Stomach (tissue), 4 donors: ENCODE data around the gene TEX47.

Experiments
- CTCF ChIP-seq, 7 experiments: fragments of 450-650 bp in 4 of 7; fragments of 200-600 bp in 3 of 7; sonication (generic) in 3 of 7; IDR thresholded peaks; one replicate each; pipeline ENCODE4 v1.5.1; 2016 to 2019; ENCODE audit warnings: antibody characterized with exemption in 7 of 7, control low read depth in 2 of 7, mild to moderate bottlenecking in 1 of 7
- EP300 ChIP-seq: sonication (generic); formaldehyde crosslinking; IDR thresholded peaks from one replicate; pipeline ENCODE4 v1.6.1; 2017; ENCODE audit warnings: antibody characterized with exemption

DNA sequence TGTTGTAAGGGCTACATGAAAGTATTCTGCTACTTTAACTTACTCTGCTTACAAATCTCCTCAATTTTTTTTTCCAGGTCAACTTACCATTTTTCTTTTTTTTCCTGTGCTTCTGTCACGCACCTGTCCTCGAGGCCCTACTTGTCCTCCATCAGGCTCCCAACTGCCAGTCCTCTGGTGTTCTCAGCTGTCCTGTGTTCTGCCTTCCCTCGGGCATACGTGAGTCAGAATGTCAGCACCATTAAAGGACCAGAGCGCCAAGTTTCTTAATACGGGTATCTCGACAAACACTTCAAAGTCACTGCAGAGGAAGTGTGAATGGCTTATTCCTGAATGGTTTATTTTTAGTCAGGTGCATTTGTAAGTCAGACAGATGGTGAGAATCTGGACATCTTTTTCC is at the start of gene TEX47:
- no peak for TF ChIP-seq CTCF (IDR thresholded peaks at IDR 0.05)
- TF ChIP-seq EP300: no peak
